OCI-LY3 (cell line): ENCODE results near the gene CNTNAP2.

Source experiments
- H2AFZ ChIP-seq: fragments of 200-600, 300-600 bp; shearing (Covaris generic); 2 replicates; pipeline ENCODE4 v1.6.0; 2014; ENCODE audit warnings: antibody characterized with exemption, low read depth, low read length
- H3K27ac ChIP-seq: fragments of 200-600, 300-600 bp; sonication (generic); 2 replicates; pipeline ENCODE4 v1.5.1; 2014; ENCODE audit warnings: mild to moderate bottlenecking, low read length, moderate library complexity, mixed read lengths
- H3K27me3 ChIP-seq: fragments of 200-600, 300-600 bp; sonication (generic); 2 replicates; pipeline ENCODE4 v1.6.1; 2014; ENCODE audit warnings: low read depth, low read length, mixed read lengths
- H3K36me3 ChIP-seq: fragments of 200-600, 300-600 bp; sonication (generic); replicated peaks from 2 replicates; pipeline ENCODE3; 2014; ENCODE audit warnings: low read depth, low read length, mixed read lengths
- H3K4me1 ChIP-seq: fragments of 300-600, 200-600 bp; sonication (generic); 2 replicates; pipeline ENCODE4 v1.6.1; 2014; ENCODE audit warnings: low read length, mixed read lengths
- H3K4me2 ChIP-seq: fragments of 200-600, 300-600 bp; sonication (generic); 2 replicates; pipeline ENCODE4 v1.6.1; 2014; ENCODE audit warnings: low read length, mixed read lengths
- H3K4me3 ChIP-seq: fragments of 300-600, 200-600 bp; sonication (generic); 2 replicates; pipeline ENCODE4 v1.5.1; 2014; ENCODE audit warnings: antibody characterized with exemption, mild to moderate bottlenecking, low read length, moderate library complexity
- H3K79me2 ChIP-seq: fragments of 300-600, 200-600 bp; shearing (Covaris generic); 2 replicates; pipeline ENCODE4 v1.6.1; 2014; ENCODE audit warnings: mild to moderate bottlenecking, low read length, mixed read lengths
- H3K9ac ChIP-seq: fragments of 300-600, 200-600 bp; shearing (Covaris generic); 2 replicates; pipeline ENCODE4 v1.6.0; 2014; ENCODE audit warnings: mild to moderate bottlenecking, low read length, moderate library complexity
- H3K9me3 ChIP-seq: fragments of 200-600, 300-600 bp; shearing (Covaris generic); 2 replicates; pipeline ENCODE4 v1.6.1; 2014; ENCODE audit warnings: low read length, mixed read lengths; ENCODE audit not compliant: insufficient read depth
- H4K20me1 ChIP-seq: fragments of 200-600, 300-600 bp; sonication (generic); 2 replicates; pipeline ENCODE4 v1.6.1; 2016; ENCODE audit warnings: low read length, mixed read lengths; ENCODE audit not compliant: insufficient read depth
- EZH2phosphoT487 ChIP-seq: fragments of 200-600 bp; shearing (Covaris generic); IDR thresholded peaks from 2 replicates; pipeline ENCODE4 v1.6.1; 2018; ENCODE audit warnings: antibody characterized with exemption, mixed run types, low read depth
- TF ChIP-seq, protein P1 (sequence below): fragments of 200-600, 300-600 bp; sonication (generic); IDR thresholded peaks from 2 replicates; pipeline ENCODE4 v1.5.1; 2014; ENCODE audit warnings: antibody characterized with exemption, low read length, low read depth

CNTNAP2 gene

DNA sequence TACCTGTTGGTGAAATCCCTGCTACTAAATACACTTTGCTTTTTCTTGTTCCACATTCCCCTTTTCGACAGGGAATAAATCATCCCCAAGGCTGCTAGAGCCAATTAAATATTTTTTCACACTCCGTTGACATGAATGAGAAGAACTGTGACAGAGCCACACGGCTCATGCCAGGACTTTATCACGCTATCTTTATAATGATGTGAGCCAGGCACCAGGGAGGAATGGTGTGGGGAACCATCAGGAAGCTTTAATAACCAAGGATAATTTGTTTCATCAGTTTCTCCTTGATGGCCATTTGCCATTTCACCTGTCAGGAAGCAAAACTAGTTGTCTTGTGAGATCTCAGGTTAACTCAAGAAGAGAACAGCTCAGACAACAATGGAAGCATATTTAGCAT, 2280.9 kb downstream of the CNTNAP2 start:
- H4K20me1 ChIP-seq: no peaks in the 10 kb centered on the region
- H3K4me2 ChIP-seq: no peak overlapping the region
- H3K9ac ChIP-seq: no peak overlapping the region
- H3K4me1 ChIP-seq: peaks cover 9% of the 10 kb centered on the region
- H3K79me2 ChIP-seq: no peaks in the 10 kb centered on the region
- H3K27ac ChIP-seq: no peak overlapping the region
- H2AFZ ChIP-seq: no peak overlapping the region
- TF ChIP-seq, protein P1, sequence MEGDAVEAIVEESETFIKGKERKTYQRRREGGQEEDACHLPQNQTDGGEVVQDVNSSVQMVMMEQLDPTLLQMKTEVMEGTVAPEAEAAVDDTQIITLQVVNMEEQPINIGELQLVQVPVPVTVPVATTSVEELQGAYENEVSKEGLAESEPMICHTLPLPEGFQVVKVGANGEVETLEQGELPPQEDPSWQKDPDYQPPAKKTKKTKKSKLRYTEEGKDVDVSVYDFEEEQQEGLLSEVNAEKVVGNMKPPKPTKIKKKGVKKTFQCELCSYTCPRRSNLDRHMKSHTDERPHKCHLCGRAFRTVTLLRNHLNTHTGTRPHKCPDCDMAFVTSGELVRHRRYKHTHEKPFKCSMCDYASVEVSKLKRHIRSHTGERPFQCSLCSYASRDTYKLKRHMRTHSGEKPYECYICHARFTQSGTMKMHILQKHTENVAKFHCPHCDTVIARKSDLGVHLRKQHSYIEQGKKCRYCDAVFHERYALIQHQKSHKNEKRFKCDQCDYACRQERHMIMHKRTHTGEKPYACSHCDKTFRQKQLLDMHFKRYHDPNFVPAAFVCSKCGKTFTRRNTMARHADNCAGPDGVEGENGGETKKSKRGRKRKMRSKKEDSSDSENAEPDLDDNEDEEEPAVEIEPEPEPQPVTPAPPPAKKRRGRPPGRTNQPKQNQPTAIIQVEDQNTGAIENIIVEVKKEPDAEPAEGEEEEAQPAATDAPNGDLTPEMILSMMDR: no peak
- no peak for TF ChIP-seq EZH2phosphoT487
- no peaks in the 10 kb centered on the region for H3K9me3 ChIP-seq
- H3K4me3 ChIP-seq: no peak overlapping the region
- peaks cover 41% of the 10 kb centered on the region for H3K27me3 ChIP-seq
- no peaks in the 10 kb centered on the region for H3K36me3 ChIP-seq

DNA sequence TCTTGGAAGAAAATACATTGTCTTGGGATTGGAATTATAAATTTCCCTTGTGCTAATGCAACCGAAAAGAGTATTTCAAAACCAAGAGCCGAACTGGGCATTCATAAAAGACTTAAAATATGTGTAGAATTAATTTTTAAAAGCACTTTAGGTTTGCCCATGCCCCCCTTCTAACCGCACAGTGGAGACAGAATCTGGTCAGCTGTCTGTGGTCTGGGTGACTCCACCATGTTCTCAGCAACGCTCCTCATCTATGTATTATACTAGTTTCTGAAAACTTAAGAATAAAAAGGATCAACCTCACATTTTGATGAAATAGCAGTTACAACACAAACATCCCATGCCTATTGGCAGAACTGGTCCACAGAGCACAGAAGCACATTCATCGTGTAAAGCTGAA, 2281.4 kb downstream of the CNTNAP2 start:
- Histone ChIP-seq H3K4me2 (no peak overlapping the region), H3K27ac (no peak overlapping the region), H3K4me1 (peaks cover 9% of the 10 kb centered on the region), H3K9me3 (no peaks in the 10 kb centered on the region), H3K4me3 (no peak overlapping the region), H3K79me2 (no peaks in the 10 kb centered on the region), H3K27me3 (peaks cover 41% of the 10 kb centered on the region), H4K20me1 (no peaks in the 10 kb centered on the region), H3K9ac (no peak overlapping the region), H3K36me3 (no peaks in the 10 kb centered on the region), H2AFZ (no peak overlapping the region)
- TF ChIP-seq EZH2phosphoT487: no peak
- TF ChIP-seq, protein P1: no peak

DNA sequence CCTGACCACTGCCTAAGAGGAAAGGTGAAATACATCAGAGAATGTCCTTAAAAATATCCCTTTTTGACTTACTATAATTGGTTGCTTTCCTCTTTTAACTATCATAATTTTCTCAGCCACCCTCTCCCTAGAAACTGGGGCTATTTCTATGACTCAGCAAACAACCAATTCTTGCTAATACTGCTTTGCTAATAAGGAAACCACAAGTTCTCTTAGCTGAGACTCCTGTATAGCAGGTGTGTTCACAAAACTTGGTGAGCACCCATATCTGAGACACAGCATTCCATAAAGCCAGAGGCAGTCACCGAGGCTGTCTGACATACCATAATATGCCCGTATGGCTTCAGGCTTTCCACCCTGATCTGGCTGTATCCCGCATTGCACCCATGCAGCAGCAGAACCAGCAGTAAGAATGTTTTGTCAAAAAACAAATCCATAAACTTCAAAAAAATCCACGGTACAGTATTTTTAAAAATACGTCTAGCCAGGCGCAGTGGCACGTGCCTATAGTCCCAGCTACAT, 2282.3 kb downstream of the CNTNAP2 start:
- TF ChIP-seq, protein P1: no peak
- no peak for TF ChIP-seq EZH2phosphoT487
- Histone ChIP-seq H3K36me3 (no peaks in the 10 kb centered on the region), H3K4me2 (no peak overlapping the region), H3K4me3 (no peak overlapping the region), H3K9me3 (no peaks in the 10 kb centered on the region), H3K79me2 (no peaks in the 10 kb centered on the region), H3K27me3 (peaks cover 37% of the 10 kb centered on the region), H3K9ac (no peak overlapping the region), H3K4me1 (peaks cover 9% of the 10 kb centered on the region), H4K20me1 (no peaks in the 10 kb centered on the region), H3K27ac (no peak overlapping the region), H2AFZ (no peak overlapping the region)

DNA sequence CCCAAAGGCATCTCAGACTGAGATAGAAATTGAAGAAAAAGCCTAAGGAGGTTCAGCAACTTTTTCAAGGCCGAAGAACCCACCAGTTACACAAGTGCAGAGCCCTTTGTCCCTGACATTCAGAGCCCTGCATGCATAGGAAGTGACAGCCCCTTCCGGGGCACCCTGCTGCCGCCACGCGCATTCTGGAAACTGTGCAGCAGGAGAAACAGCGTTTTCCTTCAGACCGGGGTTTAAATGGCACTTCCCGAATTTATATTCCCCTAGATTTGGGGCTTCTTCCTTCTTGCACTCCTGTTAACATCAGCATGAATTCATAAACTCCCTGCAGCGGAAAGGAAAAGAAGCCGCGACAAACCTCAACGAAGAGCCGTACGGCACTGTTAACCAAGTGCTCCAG, 2283.5 kb downstream of the CNTNAP2 start:
- peak overlapping the region; percentile 18; the same call in 1 of the 2 replicates for H3K4me2 ChIP-seq
- TF ChIP-seq EZH2phosphoT487: no peak
- TF ChIP-seq, protein P1: no peak

More for the DNA sequence above, 2283.5 kb downstream of the CNTNAP2 start:
- Histone ChIP-seq H3K36me3 (no peaks in the 10 kb centered on the region), H4K20me1 (no peaks in the 10 kb centered on the region), H3K4me1 (peaks cover 9% of the 10 kb centered on the region), H2AFZ (no peak overlapping the region), H3K79me2 (no peaks in the 10 kb centered on the region), H3K27me3 (peaks cover 31% of the 10 kb centered on the region), H3K9me3 (no peaks in the 10 kb centered on the region), H3K4me3 (peak overlapping the region; percentile 12; the same call in 1 of the 2 replicates), H3K27ac (no peak overlapping the region), H3K9ac (no peak overlapping the region)
